HK-2 (cell line): ENCODE results near the gene EML6.
"Not testable (repeated sequence)": the region's sequence is repeated elsewhere in the genome, so short reads cannot be mapped to it uniquely, and the experiment has no call there.

ENCODE experiments used
- DNase-seq: peaks from one replicate; pipeline ENCODE4 v3.0.0-alpha.2; 2018; ENCODE audit not compliant: unreplicated experiment

The EML6 gene

GRCh38 chr2:54801352-54801751, 77.9 kb downstream of the EML6 start:
- DNase-seq, result no peak

DNA sequence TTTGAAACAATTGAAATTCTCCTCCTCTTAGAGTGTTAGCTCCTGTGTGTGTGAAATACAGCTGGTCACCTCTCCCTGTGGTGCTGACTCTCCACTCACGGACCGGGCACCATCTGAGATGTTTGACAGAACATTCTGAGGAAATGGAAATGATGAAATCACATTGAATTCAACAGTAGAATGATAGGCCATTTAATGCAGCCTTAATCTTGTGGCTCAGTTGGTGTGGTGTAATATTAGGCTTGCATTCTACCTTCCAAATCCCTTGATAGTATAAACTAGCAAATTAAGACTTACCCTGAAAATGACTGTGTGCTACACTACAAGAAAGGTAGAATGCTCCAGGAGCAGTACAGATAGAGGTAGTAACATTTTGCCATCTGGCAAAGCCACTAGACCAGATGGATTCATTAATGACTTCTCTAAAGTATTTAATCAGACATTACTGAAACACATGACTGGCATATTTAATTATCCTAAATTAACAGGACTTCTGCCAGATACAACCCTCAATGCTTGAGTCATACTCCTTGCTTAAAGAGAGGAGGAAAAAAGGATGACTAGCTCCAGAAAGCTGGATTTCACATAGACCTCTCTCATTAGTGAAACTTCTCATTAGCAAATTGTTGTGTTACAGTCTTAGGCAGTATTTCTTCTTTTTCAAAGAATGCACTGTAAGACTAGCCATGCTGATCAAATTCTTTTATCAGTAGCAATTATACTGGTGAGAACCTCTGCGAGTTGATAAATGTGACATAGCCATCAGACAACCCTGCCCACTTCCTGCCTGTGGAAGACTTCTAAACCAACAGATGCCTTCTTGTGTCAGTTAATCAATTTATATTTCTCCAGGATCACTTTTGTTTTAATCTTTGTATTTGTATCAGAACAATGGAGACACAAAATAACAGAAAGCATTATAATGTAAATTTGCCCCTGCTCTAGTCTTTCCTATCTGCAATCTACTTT, 80.6 kb downstream of the EML6 start:
- no peak for DNase-seq

GRCh38 chr2:54805255-54805654, 81.8 kb downstream of the EML6 start:
- no peak for DNase-seq

DNA sequence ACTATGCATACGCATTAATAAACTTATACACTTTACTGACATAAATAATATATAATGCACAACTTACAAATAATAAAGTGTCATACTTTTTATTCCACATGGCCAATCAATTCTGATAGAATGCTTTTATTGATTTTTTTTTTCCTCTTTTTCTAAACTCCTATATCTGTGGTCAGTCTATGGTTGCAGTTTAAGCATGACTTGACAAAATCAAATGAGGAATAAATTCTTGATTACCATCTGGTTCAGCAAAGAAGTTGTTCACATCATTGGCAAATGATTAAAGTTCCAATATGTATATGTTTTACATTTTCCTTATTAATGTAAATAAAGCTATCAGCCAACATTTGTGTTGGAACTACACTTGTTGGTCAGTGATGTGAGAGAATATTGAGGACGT, 83.5 kb downstream of the EML6 start:
- DNase-seq, result no peak

- DNase-seq, result no peak
These were observed 85.2 kb downstream of the EML6 start for GRCh38 chr2:54808661-54809060.

DNA sequence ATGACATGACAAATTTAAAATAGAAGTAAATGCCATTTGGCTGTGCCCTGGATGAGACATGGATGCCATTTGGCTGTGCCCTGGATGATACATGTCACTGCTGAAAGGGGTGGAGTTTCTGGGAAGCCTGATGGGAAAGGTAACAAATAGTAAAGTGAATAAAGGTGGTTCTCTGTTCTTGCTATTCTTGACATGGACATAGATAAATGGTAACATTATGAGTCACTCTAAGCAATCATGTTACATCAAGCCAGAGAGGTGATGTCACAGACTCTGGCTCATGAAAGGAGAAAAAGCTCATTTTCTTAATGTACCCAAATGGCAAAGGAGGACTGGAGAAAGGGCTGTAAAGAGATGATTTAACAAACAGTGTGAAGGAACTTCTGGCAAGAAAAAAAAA, 86.4 kb downstream of the EML6 start:
- DNase-seq, result no peak

DNA sequence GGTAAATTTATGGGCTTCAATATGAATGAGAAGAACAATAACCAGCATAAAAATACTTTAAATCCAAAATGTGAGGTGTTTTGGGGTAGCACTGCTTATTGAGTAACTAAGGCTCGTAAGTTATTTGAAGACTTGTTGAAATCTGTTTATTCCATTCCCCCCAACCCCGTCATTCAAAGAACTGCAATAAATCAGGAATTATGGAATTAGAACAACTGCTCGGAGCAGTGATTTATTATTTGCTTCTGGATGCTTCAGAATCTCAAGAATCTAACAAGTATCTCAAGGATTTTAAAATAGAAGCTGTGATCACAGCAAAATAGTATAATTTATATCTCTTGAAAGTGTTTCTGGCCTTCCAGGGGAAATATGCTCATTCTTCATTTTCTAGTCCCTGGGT, 86.8 kb downstream of the EML6 start:
- DNase-seq, result no peak

- no peak for DNase-seq
These were observed 90.1 kb downstream of the EML6 start for GRCh38 chr2:54813584-54813983.

GRCh38 chr2:54814389-54815147, 91.1 kb downstream of the EML6 start:
- no peak for DNase-seq

- no peak for DNase-seq
These were observed 91.7 kb downstream of the EML6 start for GRCh38 chr2:54815148-54815539.

- no peak for DNase-seq
These were observed 94.8 kb downstream of the EML6 start for GRCh38 chr2:54818226-54818625.

- no peak for DNase-seq
These were observed 97.1 kb downstream of the EML6 start for GRCh38 chr2:54820558-54820957.

DNA sequence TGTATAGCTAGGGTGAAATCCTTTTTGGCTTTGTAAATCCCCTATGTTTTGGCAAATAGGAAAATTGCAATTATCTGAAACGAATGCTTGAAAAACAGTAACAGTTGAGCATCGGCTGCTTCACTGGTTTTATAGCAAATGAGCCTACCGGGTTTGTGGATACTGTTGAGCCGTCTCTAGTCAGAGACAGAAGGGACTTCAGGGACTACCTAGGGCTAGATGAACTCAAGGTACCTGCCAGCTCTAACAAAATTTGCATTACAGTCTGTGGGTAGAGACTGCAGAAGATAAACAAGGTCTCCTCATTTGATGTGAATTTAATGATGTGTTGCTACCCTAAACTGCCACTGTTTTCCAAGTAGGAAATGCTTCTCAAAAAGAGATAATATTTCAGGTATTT, 101.1 kb downstream of the EML6 start:
- no peak for DNase-seq

DNA sequence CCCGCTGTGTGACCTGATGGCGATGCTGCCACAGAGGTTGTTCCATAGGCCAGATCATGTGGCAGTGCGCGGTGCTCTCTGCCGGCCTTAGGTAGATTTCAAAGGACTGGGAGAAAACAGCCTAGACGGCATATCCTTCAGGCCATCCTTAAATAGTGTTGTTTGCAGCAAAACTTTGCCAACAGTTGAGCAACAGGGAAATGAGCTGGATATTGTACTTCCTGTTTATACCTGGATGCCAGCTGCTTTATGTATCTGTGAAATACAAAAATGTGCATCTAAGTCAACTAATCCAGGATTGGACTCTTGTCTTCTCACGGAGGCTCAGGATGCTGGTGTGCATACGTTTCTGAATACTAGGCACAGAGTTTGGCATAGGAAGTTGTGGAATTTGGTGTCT, 107.1 kb downstream of the EML6 start:
- DNase-seq, result no peak

- DNase-seq, result no peak
These were observed 108.0 kb downstream of the EML6 start for GRCh38 chr2:54831480-54831879.

GRCh38 chr2:54834721-54835120, 111.3 kb downstream of the EML6 start:
- DNase-seq, result no peak

GRCh38 chr2:54836477-54836876, 113.0 kb downstream of the EML6 start:
- no peak for DNase-seq

DNA sequence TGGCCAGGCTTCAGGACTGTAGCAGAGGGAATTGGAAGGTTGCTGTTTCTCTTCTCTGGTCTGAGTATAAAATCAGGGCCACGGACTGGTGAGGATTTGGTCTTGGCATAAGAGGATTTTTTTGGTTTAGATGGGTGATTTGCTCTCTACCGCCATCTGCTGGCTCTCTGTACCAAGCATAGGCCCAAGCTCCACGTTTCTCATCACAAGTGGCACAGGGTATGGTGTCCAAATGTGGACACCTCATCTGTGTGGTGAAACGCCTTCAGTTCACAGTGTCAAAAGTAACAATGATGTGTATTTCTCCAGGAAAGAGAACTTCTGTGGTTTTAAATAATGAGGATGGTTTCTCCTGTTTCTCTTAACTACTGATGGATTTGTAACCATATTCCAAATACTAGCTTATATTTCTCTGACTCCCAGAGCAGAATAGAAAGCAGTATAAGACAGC, 115.1 kb downstream of the EML6 start:
- DNase-seq, result peak; percentile 58

DNA sequence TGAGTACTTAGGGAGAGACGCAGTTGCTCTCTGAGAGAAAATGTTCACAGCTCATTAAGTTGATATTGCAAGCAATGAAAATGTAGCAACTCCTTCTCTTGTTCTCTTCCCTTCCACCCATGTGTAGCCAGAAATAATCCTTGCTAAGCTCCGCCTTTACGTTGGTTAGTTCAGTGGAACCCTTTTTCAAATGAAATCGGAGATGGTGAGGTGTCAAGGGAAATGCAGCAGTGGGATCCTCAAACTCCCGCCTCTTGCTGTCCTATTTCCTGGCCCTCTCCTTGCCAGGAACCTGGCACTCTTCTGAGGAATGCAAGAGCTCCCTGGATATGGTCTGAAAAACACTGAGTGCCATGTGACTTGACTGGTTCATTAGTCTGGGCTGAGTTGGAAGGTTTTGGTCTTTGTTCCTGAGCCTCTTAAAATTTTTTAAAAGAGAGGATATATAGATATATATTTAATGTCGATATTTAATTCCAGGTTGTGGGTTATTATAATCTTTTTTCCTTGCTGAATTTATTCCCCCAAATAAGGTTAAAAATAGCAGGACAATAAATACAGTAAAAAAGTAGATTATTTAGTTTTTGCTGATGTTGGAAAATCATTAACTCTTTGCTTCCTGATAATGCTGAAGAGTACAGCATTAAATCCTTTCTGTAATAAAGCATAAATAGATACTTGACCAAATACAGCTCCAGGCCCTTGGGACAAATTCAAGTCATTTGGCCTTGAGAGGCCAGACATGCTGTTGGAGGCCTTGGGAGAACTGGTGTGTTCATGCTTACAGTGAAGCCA, 116.2 kb downstream of the EML6 start:
- peak; percentile 14 for DNase-seq

DNA sequence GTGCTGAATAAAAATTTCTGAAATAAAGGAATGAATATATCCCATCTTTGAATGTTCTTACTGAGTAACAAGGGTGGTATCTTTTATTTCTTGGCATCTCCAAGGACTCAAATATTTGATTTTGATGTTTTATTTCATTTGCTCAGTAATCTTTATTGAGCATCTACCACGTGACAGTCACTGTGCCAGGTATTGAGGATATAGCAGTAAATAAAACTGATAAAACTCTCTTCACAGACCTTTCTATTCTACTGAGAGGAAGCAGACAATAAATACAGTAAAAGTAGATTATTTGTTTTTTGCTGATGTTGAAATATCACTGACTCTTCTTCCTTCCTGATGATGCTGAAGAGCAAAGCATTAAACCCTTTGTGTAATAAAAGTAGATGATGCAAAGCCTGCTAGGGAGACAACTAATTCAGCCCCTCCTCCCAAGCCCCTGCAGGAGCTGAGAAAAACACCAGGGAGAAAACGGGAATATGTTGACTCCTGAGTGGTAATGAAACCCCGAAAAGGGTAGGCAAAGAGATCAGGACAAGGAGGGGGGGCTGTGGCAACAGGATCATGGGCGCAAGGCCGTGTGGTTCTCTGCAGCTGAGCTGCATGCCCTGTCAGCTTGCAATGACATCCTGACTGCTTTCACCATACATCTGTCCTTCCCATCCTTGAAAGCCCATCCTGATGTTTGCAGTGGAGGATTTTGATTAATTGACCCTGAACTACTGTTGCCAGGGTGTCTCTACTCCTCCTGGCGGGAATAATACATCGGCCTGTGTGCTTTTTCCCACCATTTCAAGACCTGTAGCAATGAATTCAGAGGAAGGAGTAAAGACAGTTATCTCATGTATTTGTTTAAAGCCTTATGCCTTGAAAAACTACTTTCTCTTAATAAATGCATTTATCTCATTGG, 117.4 kb downstream of the EML6 start:
- no peak for DNase-seq

- DNase-seq, result not testable (repeated sequence)
These were observed 118.0 kb downstream of the EML6 start for GRCh38 chr2:54841500-54841899.
